Right ventricle myocardium superior (tissue), 1 donor: ENCODE results near the gene AGRP. TPM values are rescaled to one million over a fixed set of nuclear protein-coding genes. Genes with fewer than 3 reads are reported as not detected.
"Not testable (repeated sequence)": the region's sequence is repeated elsewhere in the genome, so short reads cannot be mapped to it uniquely, and the experiment has no call there.

Experiments
- ATAC-seq: fragments of 200-7000 bp; cut with Tn5 transposase; one replicate; pipeline ENCODE4 v1.9.1; 2020; ENCODE audit warnings: mild to moderate bottlenecking; ENCODE audit not compliant: poor library complexity
- DNase-seq: peaks from one replicate; pipeline ENCODE4 v3.0.0-alpha.2; 2020
- intact Hi-C: fragments of 100-400 bp; cut with DNase I; formaldehyde crosslinking; loops from one replicate; pipeline ENCODE4 v1.11.2; 2022
- long read RNA-seq: library from polyadenylated mRNA; unstranded; transcript quantifications from one replicate; pipeline ENCODE4 v2.0.0, GENCODE V29; 2021
- total RNA-seq: library from RNA; stranded (reverse); fragmentation: NEBNext Ultra II Directional; extraction: Animal tissue kit (Norgen Biotek cat#: 25700); gene quantifications from one replicate; pipeline ENCODE4 v1.2.1, GENCODE V29; 2021
- donor health status: DM: no; HTN: yes; CAD: no; lungs with severe emphysema.

AGRP gene, protein sequence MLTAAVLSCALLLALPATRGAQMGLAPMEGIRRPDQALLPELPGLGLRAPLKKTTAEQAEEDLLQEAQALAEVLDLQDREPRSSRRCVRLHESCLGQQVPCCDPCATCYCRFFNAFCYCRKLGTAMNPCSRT
- total RNA-seq = not detected
- long read RNA-seq = 0 reads

DNA sequence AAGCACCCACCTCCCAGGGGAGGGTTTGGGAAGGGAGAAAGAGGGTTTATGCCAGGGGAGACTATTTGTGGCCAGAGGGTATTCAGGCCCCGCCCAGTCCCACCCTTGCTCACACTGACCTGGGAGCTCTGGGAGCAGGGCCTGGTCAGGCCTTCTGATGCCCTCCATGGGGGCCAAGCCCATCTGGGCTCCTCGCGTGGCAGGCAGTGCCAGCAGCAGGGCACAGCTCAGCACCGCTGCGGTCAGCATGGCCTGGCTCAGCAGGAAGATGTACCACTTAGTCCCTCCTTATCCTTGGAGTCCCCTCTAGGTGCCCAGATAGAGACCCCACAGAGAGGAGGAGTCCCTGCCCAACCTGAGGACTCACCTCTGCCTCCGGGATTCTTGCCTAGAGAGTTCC, at the start of gene AGRP:
Gene AGRP, minus strand, starts transcription at position 398 of the 400 bp plus-strand sequence. Its CDS starts 149 bp downstream, at position 249.
- intact Hi-C loops = no loop called here
- DNase-seq = no peak
- ATAC-seq = no peak

DNA sequence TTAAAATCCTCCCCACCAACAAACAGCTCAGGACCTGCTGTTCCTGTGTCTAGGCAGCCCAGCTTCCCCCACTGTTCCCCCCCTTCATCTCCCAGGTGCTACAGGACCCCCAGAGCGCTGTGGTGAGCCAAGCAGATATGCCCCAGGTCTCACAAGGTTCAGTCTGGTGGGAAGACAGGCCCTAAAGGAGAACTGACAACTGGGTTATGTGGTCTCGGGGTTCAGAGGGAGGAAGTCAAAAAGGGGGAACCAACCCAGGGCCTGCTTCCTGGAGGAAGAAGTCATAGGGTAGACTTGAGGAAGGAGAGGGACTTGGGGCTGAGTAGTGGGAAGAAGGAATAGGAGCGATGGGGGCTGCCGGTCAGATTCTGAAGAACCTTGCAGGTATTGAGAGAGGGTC, 47.9 kb upstream of the AGRP start:
- intact Hi-C loops = no loop called here

DNA sequence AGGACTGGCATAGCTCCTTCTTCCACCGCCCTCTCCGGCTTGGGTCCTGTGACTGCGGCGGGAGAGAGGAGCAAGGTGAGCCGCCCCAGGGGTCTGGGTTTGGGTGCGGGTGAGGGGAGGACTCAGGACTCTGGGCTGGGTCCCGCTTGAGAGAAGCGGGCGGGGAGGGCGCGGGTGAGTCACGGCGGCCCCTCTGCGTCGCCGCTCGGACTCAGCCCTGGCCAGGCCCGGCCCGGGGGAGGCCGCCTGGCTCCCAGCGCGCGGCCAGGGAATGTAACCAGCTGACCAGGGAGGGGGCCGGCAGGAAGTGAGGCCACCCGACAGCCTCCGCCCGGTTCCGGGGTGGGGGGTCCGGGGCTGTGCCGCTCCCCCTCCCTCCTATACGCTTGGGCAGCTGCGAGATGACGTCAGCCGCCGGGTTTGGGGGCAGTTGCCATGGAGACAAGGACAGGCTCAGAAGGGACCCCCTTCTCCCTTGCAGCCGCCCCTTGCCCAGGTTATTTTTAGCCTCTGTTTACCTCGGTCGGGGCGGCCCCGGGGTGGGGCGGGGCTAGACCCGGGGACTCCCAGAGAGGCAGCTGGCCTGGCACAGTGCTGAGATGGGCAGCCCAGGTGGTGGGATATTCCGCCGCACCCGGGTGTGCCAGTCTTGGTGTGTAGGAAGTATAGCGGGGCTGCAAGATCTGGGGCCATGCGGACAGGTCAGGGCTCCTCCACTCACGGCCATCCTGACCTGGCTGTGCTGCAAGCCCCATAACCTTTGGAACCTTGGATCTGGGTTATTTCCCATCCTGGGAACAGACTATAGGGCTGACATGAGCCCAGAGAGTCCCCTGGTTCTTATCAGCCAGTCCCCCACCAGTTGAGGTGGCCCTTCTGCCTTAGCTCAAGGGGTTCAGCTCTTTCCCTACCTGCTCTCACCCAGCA, 46.9 kb upstream of the AGRP start:
- intact Hi-C loops = no loop called here
- peak; percentile 74 for ATAC-seq
- peak; percentile 90 for DNase-seq

More for the DNA sequence above, 47.9 kb upstream of the AGRP start:
- ATAC-seq (no peak), DNase-seq (no peak)

DNA sequence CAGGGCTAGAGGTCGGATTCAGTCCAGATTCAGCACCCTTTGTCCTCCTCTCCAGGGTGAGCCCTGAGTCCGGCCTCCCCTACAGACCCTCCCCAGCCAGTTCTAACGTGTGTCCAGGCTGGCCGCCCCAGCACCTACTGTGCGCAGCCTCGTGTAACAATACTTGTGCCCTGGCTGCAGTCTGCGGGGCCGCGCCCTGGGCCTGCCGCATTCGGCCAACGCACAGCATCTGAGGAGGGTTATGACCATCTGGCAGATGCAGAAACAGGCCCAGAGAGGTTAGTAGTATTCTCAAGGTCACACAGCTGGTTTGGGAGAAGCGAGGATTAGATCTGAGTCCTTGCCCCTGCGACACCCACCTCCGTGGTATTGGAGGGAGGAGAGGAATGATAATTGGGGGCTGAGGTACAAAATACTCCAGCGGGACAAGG, 46.2 kb upstream of the AGRP start:
- peak; percentile 15 for ATAC-seq
- no peak for DNase-seq
- intact Hi-C loops = no loop called here

DNA sequence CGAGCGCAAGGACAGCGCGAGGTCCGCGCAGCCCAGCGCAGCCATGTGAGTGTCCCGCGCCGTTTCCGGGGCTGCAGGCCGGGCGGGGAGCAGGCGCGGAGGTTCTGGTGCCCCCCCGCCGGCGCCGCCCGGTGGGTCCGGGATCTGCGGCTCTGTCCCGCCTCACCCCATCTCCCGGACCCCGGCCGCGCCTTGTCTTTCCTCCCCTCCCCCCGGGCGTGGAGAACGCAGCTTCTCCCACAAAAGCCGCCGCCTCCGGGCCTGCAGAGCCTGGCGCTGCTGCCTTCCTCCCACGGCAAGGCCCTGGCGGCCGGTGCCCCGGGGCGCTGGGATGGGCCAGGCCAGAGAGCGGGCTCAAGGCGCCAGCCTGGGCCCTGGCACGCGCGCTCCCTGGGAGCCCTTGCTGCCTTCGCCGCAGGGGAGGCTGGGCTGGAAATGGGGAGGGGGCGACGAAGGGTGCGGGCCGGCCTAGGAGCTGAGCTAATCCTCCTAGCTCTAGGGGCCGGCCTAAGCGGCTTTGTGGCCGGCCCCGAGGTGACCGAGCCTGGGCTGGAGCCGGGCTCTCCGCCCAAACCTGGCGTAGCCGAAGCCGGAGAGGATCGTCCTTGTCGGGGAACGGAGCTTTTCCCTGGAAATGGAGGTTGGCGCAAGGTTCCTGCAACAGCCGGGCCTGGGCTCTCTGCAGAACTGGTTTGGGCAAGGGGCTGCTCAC, 45.7 kb upstream of the AGRP start:
- intact Hi-C loops = no loop called here
- peak; percentile 69 for DNase-seq
- peak; percentile 38 for ATAC-seq

DNA sequence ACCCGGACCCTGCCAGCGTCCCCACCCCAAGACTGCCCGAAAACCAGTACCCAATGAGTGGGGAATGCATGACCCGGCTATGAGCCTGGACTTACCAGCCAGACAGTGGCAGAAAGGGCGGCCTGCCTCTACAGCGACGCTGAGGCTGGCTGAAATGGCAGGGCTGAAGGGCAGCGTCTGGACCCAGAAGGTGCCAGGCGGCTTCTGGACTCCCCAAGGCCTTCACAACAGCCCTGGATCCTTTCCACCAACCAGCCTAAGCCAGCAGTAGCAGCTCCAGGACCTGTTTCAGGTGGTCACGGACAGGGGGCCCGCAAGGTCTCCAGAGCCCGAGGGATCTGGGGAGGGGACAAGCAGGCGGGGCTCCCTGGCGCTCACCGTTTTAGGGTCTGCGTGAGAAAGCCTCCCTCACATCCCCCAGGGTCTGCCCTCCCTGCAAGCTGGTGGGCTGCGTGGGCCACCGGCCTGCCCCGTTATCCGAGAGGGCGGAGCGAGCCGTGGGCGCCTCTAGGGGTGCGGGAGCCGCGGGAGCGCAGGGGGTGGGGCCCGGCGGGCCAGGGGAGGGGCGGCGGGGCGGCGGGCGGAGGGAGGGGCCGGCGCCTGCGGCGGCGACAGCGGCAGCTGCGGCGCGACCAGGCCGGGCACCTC, 45.0 kb upstream of the AGRP start, which contains the start of gene RIPOR1:
Gene RIPOR1, plus strand, starts transcription at position 608 of the 648 bp plus-strand sequence. CDS start 9,618 bp downstream, outside the sequence.
- DNase-seq (peak; percentile 85), ATAC-seq (peak; percentile 75)
- intact Hi-C loops = no loop called here

DNA sequence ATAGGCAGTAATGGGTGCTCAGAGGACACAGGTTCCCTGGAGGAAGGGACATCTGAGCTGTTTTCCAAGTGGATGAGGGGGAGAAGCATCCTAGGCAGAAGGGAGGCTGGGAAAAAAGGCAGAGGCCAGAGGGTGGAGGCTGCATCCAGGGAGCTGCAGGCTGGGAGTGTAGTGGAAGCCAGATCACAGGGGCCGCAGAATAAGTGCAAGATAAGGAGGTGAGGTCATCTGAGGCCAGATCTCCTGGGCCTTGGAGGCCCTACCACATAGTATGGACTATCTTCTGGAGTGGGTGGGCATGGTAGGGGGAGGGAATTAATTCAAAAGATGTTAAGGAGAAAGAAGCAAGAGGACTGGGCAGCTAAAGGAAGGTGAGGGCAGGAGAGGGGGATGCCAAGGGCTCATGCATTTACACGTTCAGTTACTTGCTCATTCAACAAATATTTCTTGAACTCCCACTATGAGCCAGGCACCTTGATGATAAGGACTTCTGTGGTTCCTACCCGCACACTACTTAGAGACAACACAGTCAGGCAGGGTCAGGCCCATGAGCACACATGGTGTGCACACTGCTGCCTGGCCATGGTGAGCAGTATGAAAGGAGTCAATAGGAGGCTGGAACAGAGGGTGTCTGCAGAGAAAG, 42.9 kb upstream of the AGRP start:
- no peak for DNase-seq
- ATAC-seq = no peak
- intact Hi-C loops = no loop called here

DNA sequence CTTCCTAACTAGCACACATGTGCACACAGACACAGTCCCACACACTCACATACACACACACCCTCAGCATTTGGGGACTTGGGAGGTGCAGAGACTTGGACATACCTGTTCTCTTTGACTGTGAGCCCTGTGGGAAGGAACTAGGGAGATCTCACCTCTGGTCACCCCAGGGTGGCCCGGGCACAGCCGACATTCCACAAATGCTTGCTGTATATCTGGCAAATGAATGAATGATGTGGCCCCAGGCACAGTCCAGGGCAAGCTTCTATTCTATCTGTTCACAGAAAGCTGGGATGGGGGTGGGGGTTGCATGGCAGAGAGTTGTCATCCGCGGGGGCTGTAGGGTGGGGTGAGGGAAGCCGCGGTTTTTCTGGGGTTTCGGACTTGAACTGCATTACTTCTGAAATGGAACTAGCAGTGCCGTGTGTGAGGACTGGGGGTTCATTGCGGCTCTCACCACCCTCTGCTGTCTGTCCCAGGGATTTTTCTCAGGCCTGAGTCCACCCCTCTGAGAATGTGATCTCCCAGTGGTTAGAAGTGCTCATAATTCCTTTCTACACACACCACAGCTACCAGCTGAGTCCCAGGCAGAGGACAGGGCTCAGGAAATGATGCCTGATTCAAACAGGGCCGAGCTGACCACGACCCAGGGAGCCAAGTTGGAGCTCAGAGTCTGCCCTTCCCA, 42.0 kb upstream of the AGRP start:
- DNase-seq (no peak), ATAC-seq (no peak)
- intact Hi-C loops = no loop called here

DNA sequence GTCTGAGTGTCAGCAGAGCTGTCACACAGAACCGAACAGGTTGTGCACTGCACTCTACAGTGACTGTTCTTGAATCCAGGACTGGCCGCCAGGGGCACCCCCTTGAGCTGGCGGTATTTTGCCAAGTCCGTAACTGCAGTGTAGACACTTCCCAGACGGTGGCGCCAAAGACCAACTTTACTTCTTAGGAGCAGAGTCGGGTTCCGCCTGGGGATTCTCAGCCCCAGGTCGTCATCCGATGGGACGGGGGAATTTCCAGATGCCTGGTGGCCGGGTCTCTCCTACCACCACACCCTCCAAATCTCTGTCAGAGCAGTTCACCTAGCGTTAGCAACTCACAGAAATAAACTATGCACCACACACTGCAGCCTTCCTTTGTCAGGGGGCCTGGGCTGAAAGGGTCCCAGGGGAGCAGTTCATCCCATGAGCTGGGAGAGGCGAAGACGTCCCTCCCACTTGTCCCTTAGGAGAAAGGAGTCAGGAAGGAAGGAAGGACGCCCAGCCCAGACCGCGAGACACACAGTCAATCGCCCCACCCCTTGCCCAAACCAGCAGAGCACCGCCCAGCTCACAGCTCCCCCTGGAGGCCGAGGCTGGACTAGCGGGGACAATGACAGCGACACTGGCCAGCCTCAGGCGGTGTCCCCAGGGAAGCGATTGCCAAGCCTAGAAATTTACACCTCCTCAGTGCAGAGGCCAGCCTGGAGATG, 37.9 kb upstream of the AGRP start:
- DNase-seq = peak; percentile 96
- intact Hi-C loops = loop anchor here (5.0 kb wide), 1 partner anchor 146 kb away; the partner anchor contains the start of genes C16orf86 and ENKD1
- ATAC-seq = peak; percentile 97

DNA sequence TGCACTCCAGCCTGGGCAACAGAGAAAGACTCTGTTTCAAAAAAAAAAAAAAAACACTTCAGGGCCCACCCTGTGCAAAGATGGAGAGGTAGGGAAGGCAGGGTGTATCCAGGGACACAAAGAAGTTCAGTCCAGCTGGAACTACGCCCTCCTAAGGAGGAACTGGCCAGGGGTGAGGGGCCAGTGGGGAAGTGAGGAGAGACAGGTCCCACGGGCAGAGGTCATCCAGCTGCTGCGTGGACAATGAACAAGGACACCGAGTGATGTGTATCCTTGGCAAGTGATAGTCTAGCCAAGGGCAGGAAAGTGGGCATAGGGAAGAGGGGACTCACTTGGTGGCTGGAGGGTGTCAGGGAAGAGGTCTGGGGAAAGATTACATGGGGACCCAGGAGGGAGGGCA, 35.9 kb upstream of the AGRP start:
- ATAC-seq (no peak), DNase-seq (no peak)
- intact Hi-C loops = no loop called here

DNA sequence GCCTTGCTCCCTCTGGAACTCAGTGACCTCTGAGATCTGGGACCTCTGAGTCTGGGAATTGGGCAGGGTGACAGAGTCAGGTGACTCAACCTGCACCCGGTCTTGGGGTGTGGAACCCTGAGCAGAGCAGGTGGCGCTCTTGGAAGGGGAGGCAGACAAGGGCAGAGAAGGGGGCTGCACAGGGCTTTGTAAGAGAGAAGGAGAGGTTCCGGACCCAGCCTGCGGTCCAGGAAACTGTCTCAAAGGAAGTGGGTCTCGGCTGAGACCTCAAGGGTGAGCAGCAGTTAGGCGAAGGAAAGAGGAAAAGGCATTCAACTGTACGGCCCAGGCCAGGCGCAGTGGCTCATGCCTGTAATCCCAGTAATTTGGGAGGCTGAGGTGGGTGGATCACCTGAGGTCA, 35.3 kb upstream of the AGRP start:
- intact Hi-C loops = no loop called here
- DNase-seq (no peak), ATAC-seq (no peak)

DNA sequence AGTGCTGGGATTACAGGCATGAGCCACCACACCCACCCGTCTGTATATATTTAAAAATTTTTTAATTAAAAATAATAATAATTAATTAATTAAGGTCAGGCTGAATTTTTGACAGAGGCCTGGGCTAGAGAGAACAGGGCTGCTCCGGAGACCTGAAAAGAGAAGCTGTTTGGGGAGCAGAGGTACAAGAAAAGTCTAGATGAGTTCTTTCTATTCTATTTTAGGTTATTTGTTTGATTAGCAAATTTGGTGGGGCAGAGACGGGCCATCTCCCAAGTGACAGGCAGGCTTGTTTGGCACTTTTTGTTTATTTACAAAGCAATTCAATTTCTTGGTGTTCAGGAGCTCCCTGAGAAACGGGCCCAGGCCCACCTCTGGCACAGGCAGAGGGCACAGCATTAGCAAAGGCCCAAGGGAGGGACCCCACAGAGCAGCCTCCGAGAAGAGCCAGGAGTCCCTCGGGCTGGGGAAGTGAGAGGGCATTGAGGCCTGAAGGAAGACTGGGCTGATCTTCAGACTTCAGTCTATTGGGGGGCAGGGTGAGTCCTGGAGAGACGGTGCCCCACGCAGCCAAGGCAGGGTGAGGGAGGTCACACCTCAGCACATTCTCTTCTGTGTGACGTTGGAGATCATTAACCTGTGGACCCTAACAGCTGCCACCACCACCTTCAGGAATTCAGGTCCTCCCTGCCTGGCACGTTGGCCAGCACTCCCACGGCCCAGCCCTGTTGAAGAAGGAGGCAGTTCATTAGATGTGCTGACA, 34.5 kb upstream of the AGRP start:
- intact Hi-C loops = no loop called here
- ATAC-seq = no peak
- DNase-seq = no peak

DNA sequence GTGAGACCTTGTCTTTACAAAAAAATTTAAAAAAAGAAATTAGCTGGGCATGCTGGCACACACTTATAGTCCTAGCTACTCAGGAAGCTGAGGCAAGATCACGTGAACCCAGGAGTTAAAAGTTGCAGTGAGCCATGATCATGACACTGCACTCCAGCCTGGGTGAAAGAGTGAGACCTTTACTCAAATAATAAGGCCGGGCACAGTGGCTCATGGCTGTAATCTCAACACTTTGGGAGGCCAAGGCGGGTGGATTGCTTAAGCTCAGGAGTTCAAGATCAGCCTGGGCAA, 33.8 kb upstream of the AGRP start:
- intact Hi-C loops = no loop called here
- ATAC-seq (no peak), DNase-seq (no peak)

DNA sequence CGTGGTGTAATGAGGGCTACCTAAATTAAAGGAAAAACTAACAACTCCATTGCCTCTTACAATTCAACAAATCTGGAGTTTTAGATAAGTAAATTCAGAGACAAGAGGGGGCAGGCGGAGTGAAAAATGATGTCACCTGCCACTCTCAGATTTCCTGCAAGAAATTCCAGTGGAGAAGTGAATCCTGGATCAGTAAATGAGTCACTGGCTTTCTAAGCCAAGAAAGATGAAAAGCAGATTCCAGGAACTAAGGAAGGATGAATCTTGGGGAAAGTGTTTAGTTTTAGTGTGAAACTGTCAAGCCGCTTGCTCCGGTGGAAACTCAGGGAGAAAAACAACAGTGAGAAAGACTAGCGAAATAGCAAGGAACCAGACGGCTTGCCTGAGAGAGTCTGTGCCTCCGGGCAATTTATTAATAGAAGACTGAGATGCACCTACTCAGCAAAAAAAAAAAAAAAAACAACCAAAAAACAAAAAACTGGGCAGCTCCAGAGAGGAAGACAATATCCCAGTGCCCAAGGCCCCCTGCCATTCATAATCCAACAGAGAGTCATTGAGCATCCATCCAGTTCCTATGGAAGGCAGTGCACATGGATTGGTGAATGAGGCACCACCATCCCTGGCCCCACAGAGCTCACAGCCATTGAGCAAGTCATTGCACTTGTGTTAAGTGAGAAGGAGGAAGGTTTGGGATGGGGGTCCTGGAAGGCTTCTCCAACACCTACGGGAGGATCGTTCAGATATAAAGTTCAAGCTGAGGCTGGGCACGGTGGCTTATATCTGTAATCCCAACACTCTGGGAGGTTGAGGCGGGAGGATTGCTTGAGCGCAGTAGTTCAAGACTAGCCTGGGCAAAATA, 33.2 kb upstream of the AGRP start:
- intact Hi-C loops = no loop called here
- ATAC-seq (no peak), DNase-seq (no peak)

DNA sequence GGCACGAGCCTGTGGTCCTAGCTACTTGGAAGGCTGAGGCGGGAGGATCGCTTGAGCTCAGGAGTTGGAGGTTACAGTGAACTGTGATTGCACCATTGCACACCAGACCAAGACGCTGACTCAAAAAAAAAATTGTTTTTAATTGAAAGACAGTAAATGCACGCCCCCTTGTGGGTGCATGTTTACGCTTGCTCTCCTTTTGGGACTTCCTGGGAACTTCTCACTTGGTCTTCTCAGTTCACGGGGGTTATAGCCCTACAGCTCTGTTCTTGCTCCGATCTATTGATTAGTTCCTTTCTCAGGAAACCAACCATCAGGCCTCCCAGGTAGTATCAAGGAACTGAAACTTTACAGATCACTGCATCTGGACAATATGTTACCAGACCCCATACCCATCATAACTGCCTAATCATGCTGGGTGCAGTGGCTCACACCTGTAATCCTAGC, 31.1 kb upstream of the AGRP start:
- ATAC-seq (peak; percentile 87), DNase-seq (peak; percentile 89)
- intact Hi-C loops = loop anchor here (2.0 kb wide), 1 partner anchor 86 kb away; no protein-coding TSS in a partner anchor

DNA sequence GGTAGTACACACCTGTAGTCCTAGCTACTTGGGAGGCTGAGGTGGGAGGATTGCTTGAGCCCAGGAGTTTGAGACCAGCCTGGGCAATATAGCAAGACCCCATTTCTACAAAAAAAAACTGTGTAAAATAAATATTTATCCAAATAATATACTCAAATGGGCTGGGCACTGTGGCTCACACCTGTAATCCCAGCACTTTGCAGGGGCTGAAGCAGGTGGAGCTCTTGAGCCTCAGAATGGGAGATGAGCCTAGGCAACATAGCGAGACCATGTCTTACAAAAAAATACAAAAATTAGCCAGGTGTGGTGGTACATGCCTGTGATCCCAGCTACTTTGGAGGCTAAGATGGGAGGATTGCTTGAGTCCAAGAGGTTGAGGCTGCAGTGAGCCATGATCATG, 30.5 kb upstream of the AGRP start:
- not testable (repeated sequence) for DNase-seq, ATAC-seq
- intact Hi-C loops = loop anchor here (2.0 kb wide), 1 partner anchor 85 kb away; no protein-coding TSS in a partner anchor
